Central memory CD8-positive, alpha-beta T cell (primary cell): ENCODE results near the gene MYOD1.

Experiments
- ATAC-seq: fragments of 150-1000 bp; cut with Tn5 transposase; replicated peaks from 2 replicates; pipeline ENCODE4 v1.10.0; 2022; ENCODE audit warnings: mild to moderate bottlenecking, moderate FRiP score, moderate number of reproducible peaks; ENCODE audit not compliant: poor library complexity, severe bottlenecking; ENCODE audit errors: extremely low read depth
- DNase-seq, 2 donors: peaks; one replicate each; pipeline ENCODE4 v3.0.0; 2021; ENCODE audit warnings: low spot score in 2 of 2
- H3K27ac Mint-ChIP-seq: one replicate; pipeline ENCODE4 v1.8.0; 2022; ENCODE audit warnings: low read depth, mild to moderate bottlenecking, moderate library complexity, mixed read lengths
- H3K27me3 Mint-ChIP-seq: one replicate; pipeline ENCODE4 v1.8.0; 2022; ENCODE audit warnings: mixed read lengths
- H3K36me3 Mint-ChIP-seq: one replicate; pipeline ENCODE4 v1.8.0; 2022; ENCODE audit warnings: mild to moderate bottlenecking, moderate library complexity, mixed read lengths; ENCODE audit not compliant: insufficient read depth
- H3K4me1 Mint-ChIP-seq: one replicate; pipeline ENCODE4 v1.8.0; 2022; ENCODE audit warnings: mixed read lengths
- H3K4me3 Mint-ChIP-seq: one replicate; pipeline ENCODE4 v1.8.0; 2022; ENCODE audit warnings: mild to moderate bottlenecking, moderate library complexity, mixed read lengths
- H3K9me3 Mint-ChIP-seq: one replicate; pipeline ENCODE4 v1.8.0; 2022; ENCODE audit warnings: mixed read lengths

The MYOD1 gene

GRCh38 chr11:17742019-17742418 is 22.6 kb downstream of the MYOD1 start:
- H3K4me3 Mint-ChIP-seq = no peak overlapping the region
- ATAC-seq (no peak), DNase-seq (no peak)
- no peaks in the 10 kb centered on the region for H3K9me3 Mint-ChIP-seq
- H3K27ac Mint-ChIP-seq = no peak overlapping the region
- H3K27me3 Mint-ChIP-seq = peaks cover 30% of the 10 kb centered on the region
- no peaks in the 10 kb centered on the region for H3K36me3 Mint-ChIP-seq
- H3K4me1 Mint-ChIP-seq = no peaks in the 10 kb centered on the region

GRCh38 chr11:17743026-17743807 is 23.8 kb downstream of the MYOD1 start:
- Mint-ChIP-seq H3K27me3 (peaks cover 39% of the 10 kb centered on the region), H3K36me3 (no peaks in the 10 kb centered on the region), H3K9me3 (no peaks in the 10 kb centered on the region), H3K27ac (no peak overlapping the region), H3K4me1 (no peaks in the 10 kb centered on the region), H3K4me3 (no peak overlapping the region)
- no peak for DNase-seq
- ATAC-seq = no peak

- H3K4me3 Mint-ChIP-seq = no peak overlapping the region
- H3K27ac Mint-ChIP-seq = no peak overlapping the region
- ATAC-seq (no peak), DNase-seq (no peak)
- H3K9me3 Mint-ChIP-seq = no peaks in the 10 kb centered on the region
- H3K27me3 Mint-ChIP-seq = peaks cover 42% of the 10 kb centered on the region
- H3K4me1 Mint-ChIP-seq = no peaks in the 10 kb centered on the region
- H3K36me3 Mint-ChIP-seq = no peaks in the 10 kb centered on the region
Measured at GRCh38 chr11:17743808-17744119, 24.4 kb downstream of the MYOD1 start.

- H3K4me1 Mint-ChIP-seq = no peaks in the 10 kb centered on the region
- no peak overlapping the region for H3K27ac Mint-ChIP-seq
- DNase-seq (no peak), ATAC-seq (no peak)
- no peaks in the 10 kb centered on the region for H3K9me3 Mint-ChIP-seq
- no peaks in the 10 kb centered on the region for H3K36me3 Mint-ChIP-seq
- H3K27me3 Mint-ChIP-seq = peaks cover 43% of the 10 kb centered on the region
- H3K4me3 Mint-ChIP-seq = no peak overlapping the region
Measured at GRCh38 chr11:17744151-17744940, 25.0 kb downstream of the MYOD1 start.

GRCh38 chr11:17745023-17745772 is 25.8 kb downstream of the MYOD1 start:
- DNase-seq = no peak
- H3K4me3 Mint-ChIP-seq = no peak overlapping the region
- no peaks in the 10 kb centered on the region for H3K4me1 Mint-ChIP-seq
- no peak overlapping the region for H3K27ac Mint-ChIP-seq
- no peak for ATAC-seq
- peaks cover 51% of the 10 kb centered on the region for H3K27me3 Mint-ChIP-seq
- H3K36me3 Mint-ChIP-seq = no peaks in the 10 kb centered on the region
- H3K9me3 Mint-ChIP-seq = no peaks in the 10 kb centered on the region

- Mint-ChIP-seq H3K27me3 (peaks cover 60% of the 10 kb centered on the region), H3K27ac (no peak overlapping the region), H3K36me3 (no peaks in the 10 kb centered on the region), H3K9me3 (no peaks in the 10 kb centered on the region), H3K4me3 (no peak overlapping the region), H3K4me1 (no peaks in the 10 kb centered on the region)
- DNase-seq (no peak), ATAC-seq (no peak)
Measured at GRCh38 chr11:17746096-17746495, 26.7 kb downstream of the MYOD1 start.

GRCh38 chr11:17747131-17747955 is 28.0 kb downstream of the MYOD1 start:
- ATAC-seq (no peak), DNase-seq (no peak)
- no peaks in the 10 kb centered on the region for H3K9me3 Mint-ChIP-seq
- H3K36me3 Mint-ChIP-seq = no peaks in the 10 kb centered on the region
- H3K4me1 Mint-ChIP-seq = no peaks in the 10 kb centered on the region
- H3K27me3 Mint-ChIP-seq = peaks cover 56% of the 10 kb centered on the region
- H3K4me3 Mint-ChIP-seq = no peak overlapping the region
- no peak overlapping the region for H3K27ac Mint-ChIP-seq

- H3K4me1 Mint-ChIP-seq = no peaks in the 10 kb centered on the region
- no peak overlapping the region for H3K4me3 Mint-ChIP-seq
- H3K27ac Mint-ChIP-seq = no peak overlapping the region
- H3K27me3 Mint-ChIP-seq = peaks cover 56% of the 10 kb centered on the region
- no peaks in the 10 kb centered on the region for H3K36me3 Mint-ChIP-seq
- DNase-seq = no peak
- no peaks in the 10 kb centered on the region for H3K9me3 Mint-ChIP-seq
- no peak for ATAC-seq
Measured at GRCh38 chr11:17748044-17748443, 28.7 kb downstream of the MYOD1 start.

- Mint-ChIP-seq H3K27me3 (peaks cover 56% of the 10 kb centered on the region), H3K4me1 (no peaks in the 10 kb centered on the region), H3K36me3 (no peaks in the 10 kb centered on the region), H3K4me3 (no peak overlapping the region), H3K27ac (no peak overlapping the region), H3K9me3 (no peaks in the 10 kb centered on the region)
- DNase-seq (no peak), ATAC-seq (no peak)
Measured at GRCh38 chr11:17748761-17749721, 29.7 kb downstream of the MYOD1 start.

GRCh38 chr11:17750013-17750800 is 30.8 kb downstream of the MYOD1 start:
- Mint-ChIP-seq H3K27ac (no peak overlapping the region), H3K4me1 (no peaks in the 10 kb centered on the region), H3K9me3 (no peaks in the 10 kb centered on the region), H3K27me3 (peaks cover 63% of the 10 kb centered on the region), H3K4me3 (no peak overlapping the region), H3K36me3 (no peaks in the 10 kb centered on the region)
- ATAC-seq = no peak
- DNase-seq = no peak

GRCh38 chr11:17750801-17751165 is 31.4 kb downstream of the MYOD1 start:
- no peak overlapping the region for H3K4me3 Mint-ChIP-seq

More at GRCh38 chr11:17750801-17751165, 31.4 kb downstream of the MYOD1 start:
- Mint-ChIP-seq H3K4me1 (no peaks in the 10 kb centered on the region), H3K27ac (no peak overlapping the region), H3K36me3 (no peaks in the 10 kb centered on the region), H3K27me3 (peaks cover 63% of the 10 kb centered on the region), H3K9me3 (no peaks in the 10 kb centered on the region)
- ATAC-seq = no peak
- no peak for DNase-seq
